PC-3 (cell line): ENCODE data around the gene GP1BB. TPM values are rescaled to one million over a fixed set of nuclear protein-coding genes. Genes with fewer than 3 reads are reported as not detected.
A peak's percentile ranks its signal among the peaks of the same experiment; 100 is the strongest.

ENCODE experiments used
- ATAC-seq: fragments of 200-7000 bp; cut with Tn5 transposase; 2 replicates; pipeline ENCODE4 v1.9.1; 2020; ENCODE audit warnings: mild to moderate bottlenecking, moderate library complexity
- BruUV-seq: library from RNA; stranded (reverse); fragments of 400-500 nt; replicated peaks from 2 replicates; lab custom pipeline; 2021; lab: Mats Ljungman, UMichigan
- CTCF ChIA-PET: fragments of 300-600 bp; sonication (Branson Sonifier 250); formaldehyde crosslinking; loops from one replicate; lab custom pipeline; 2022; ENCODE audit warnings: antibody characterized with exemption; lab: Charles Lee
- POLR2A ChIA-PET: fragments of 300-600 bp; sonication (Branson Sonifier 250); formaldehyde crosslinking; loops from one replicate; lab custom pipeline; 2022; ENCODE audit warnings: antibody characterized with exemption; ENCODE audit not compliant: unreplicated experiment; lab: Charles Lee
- DNase-seq: peaks from one replicate; pipeline ENCODE4 v3.0.0-alpha.2; 2015
- H2AFZ ChIP-seq: fragments of 300-600 bp; sonication (generic); 2 replicates; pipeline ENCODE4 v1.6.0; 2016; ENCODE audit warnings: antibody characterized with exemption, low read length
- H3F3A ChIP-seq: fragments of 300-600 bp; sonication (generic); one replicate; pipeline ENCODE4 v1.6.0; 2017; ENCODE audit warnings: antibody characterized with exemption, low read length, control low read depth, mild to moderate bottlenecking; ENCODE audit not compliant: unreplicated experiment
- H3K27ac ChIP-seq: fragments of 300-600 bp; sonication (generic); 2 replicates; pipeline ENCODE4 v1.5.1; 2016; ENCODE audit warnings: mild to moderate bottlenecking, low read length
- H3K27me3 ChIP-seq: fragments of 300-600 bp; sonication (generic); 2 replicates; pipeline ENCODE4 v1.6.1; 2016; ENCODE audit warnings: low read length, mixed read lengths
- H3K36me3 ChIP-seq: fragments of 300-600 bp; sonication (generic); 2 replicates; pipeline ENCODE4 v1.6.1; 2016; ENCODE audit warnings: low read depth, mixed run types, low read length, mixed read lengths
- H3K4me1 ChIP-seq: fragments of 300-600 bp; sonication (generic); 2 replicates; pipeline ENCODE4 v1.5.1; 2016; ENCODE audit warnings: low read length; ENCODE audit not compliant: insufficient read depth
- H3K4me2 ChIP-seq: fragments of 300-600 bp; sonication (generic); 2 replicates; pipeline ENCODE4 v1.6.0; 2016; ENCODE audit warnings: low read length
- H3K4me3 ChIP-seq: fragments of 300-600 bp; sonication (generic); 2 replicates; pipeline ENCODE4 v1.5.1; 2016; ENCODE audit warnings: mild to moderate bottlenecking, low read length, mixed read lengths
- H3K79me2 ChIP-seq: fragments of 300-600 bp; sonication (generic); 2 replicates; pipeline ENCODE4 v1.6.1; 2017; ENCODE audit warnings: low read length, mixed read lengths
- H3K9ac ChIP-seq: fragments of 300-600 bp; sonication (generic); 2 replicates; pipeline ENCODE4 v1.6.0; 2016; ENCODE audit warnings: mild to moderate bottlenecking, low read length
- H3K9me2 ChIP-seq: fragments of 300-600 bp; sonication (generic); replicated peaks from 2 replicates; pipeline ENCODE4 v1.6.1; 2016; ENCODE audit warnings: mixed run types, low read length, mixed read lengths
- H3K9me3 ChIP-seq: fragments of 300-600 bp; sonication (generic); 2 replicates; pipeline ENCODE4 v1.6.1; 2016; ENCODE audit warnings: low read length, mixed read lengths
- H4K20me1 ChIP-seq: fragments of 300-600 bp; sonication (generic); 2 replicates; pipeline ENCODE4 v1.6.1; 2016; ENCODE audit warnings: low read length, mixed read lengths
- CTCF ChIP-seq: fragments of 300-600 bp; sonication (generic); conservative IDR thresholded peaks from 2 replicates; pipeline ENCODE4 v1.5.1; 2017; ENCODE audit warnings: antibody characterized with exemption, low read depth, mild to moderate bottlenecking, low read length
- EZH2 ChIP-seq: fragments of 300-600 bp; sonication (generic); IDR thresholded peaks from one replicate; pipeline ENCODE4 v1.6.1; 2017; ENCODE audit warnings: antibody characterized with exemption, mild to moderate bottlenecking, low read length; ENCODE audit not compliant: unreplicated experiment
- EZH2phosphoT487 ChIP-seq: fragments of 300-600 bp; sonication (generic); IDR thresholded peaks from 2 replicates; pipeline ENCODE4 v1.6.1; 2018; ENCODE audit warnings: mild to moderate bottlenecking, antibody characterized with exemption, low read length, borderline replicate concordance
- intact Hi-C: fragments of 100-400 bp; cut with micrococcal nuclease; formaldehyde crosslinking; loops from 2 replicates; pipeline ENCODE4 v1.9.0; 2023
- total RNA-seq: library from RNA; depleted of rRNA; stranded (reverse); fragments of >200 nt; gene quantifications from 2 replicates; pipeline ENCODE4 v1.2.3, GENCODE V29; 2014

GP1BB gene
- total RNA-seq, 1 experiment from 2014 or later = 0.80 TPM

- no peaks in the 10 kb centered on the region for H3K27me3 ChIP-seq
- DNase-seq = no peak
- peak overlapping the region; percentile 72 for H3K4me3 ChIP-seq
- ChIA-PET CTCF (interaction anchor here (0.6 kb wide), 1 partner anchor 216 kb away, joined by 10 read pairs; no protein-coding TSS in a partner anchor), POLR2A (interaction anchor here (0.6 kb wide), 1 partner anchor 70 kb away, joined by 5 read pairs; no protein-coding TSS in a partner anchor)
- H3K9me2 ChIP-seq = no peaks in the 10 kb centered on the region
- H3F3A ChIP-seq = no peaks in the 10 kb centered on the region
- H3K9me3 ChIP-seq = no peaks in the 10 kb centered on the region
- no peak overlapping the region for H3K9ac ChIP-seq
- H2AFZ ChIP-seq = peak overlapping the region; percentile 77; the same call in 1 of the 2 replicates
- H3K4me2 ChIP-seq = peak overlapping the region; percentile 95
- H3K4me1 ChIP-seq = no peaks in the 10 kb centered on the region
- H3K27ac ChIP-seq = no peak overlapping the region
- BruUV-seq = no TSS peak
- H3K79me2 ChIP-seq = no peaks in the 10 kb centered on the region
- TF ChIP-seq EZH2 (no peak), CTCF (no peak), EZH2phosphoT487 (no peak)
- no peaks in the 10 kb centered on the region for H3K36me3 ChIP-seq
- intact Hi-C loops = loop anchor here (10.0 kb wide), 1 partner anchor 221 kb away; no protein-coding TSS in a partner anchor
- no peak for ATAC-seq
- H4K20me1 ChIP-seq = no peaks in the 10 kb centered on the region
Measured at GRCh38 chr22:19715188-19715930, 8.0 kb upstream of the GP1BB start.

- POLR2A ChIA-PET = interaction anchor here (0.6 kb wide), 1 partner anchor 71 kb away, joined by 5 read pairs; no protein-coding TSS in a partner anchor
- Histone ChIP-seq H4K20me1 (no peaks in the 10 kb centered on the region), H3K27me3 (no peaks in the 10 kb centered on the region), H3K4me3 (no peak overlapping the region), H3K36me3 (no peaks in the 10 kb centered on the region), H2AFZ (no peak overlapping the region), H3K4me2 (no peak overlapping the region), H3K9me2 (no peaks in the 10 kb centered on the region), H3K4me1 (no peaks in the 10 kb centered on the region), H3K27ac (no peak overlapping the region), H3K9me3 (no peaks in the 10 kb centered on the region), H3K9ac (no peak overlapping the region), H3K79me2 (no peaks in the 10 kb centered on the region), H3F3A (no peaks in the 10 kb centered on the region)
- intact Hi-C loops = loop anchor here (10.0 kb wide), 1 partner anchor 221 kb away; no protein-coding TSS in a partner anchor
- no TSS peak for BruUV-seq
- CTCF ChIA-PET = interaction anchor here (0.6 kb wide), 1 partner anchor 216 kb away, joined by 10 read pairs; no protein-coding TSS in a partner anchor
- no peak for ATAC-seq
- TF ChIP-seq CTCF (no peak), EZH2phosphoT487 (no peak), EZH2 (no peak)
- no peak for DNase-seq
Measured at GRCh38 chr22:19716041-19716828, 7.1 kb upstream of the GP1BB start.
